Ascending aorta (tissue), 2 donors: ENCODE measurements around the gene RAD23A. TPM values are rescaled to one million over a fixed set of nuclear protein-coding genes. Genes with fewer than 3 reads are reported as not detected.

Experiments
- DNase-seq, 2 donors: peaks; one replicate each; pipeline ENCODE4 v3.0.0-alpha.2; 2019; ENCODE audit warnings: low spot score in 2 of 2
- H3K27ac ChIP-seq, 2 donors: fragments of 200-600 bp; sonication (generic); one replicate each; pipeline ENCODE4 v1.5.1; 2016 to 2017; ENCODE audit warnings: mild to moderate bottlenecking in 1 of 2
- H3K27me3 ChIP-seq: fragments of 200-600 bp; sonication (generic); one replicate; pipeline ENCODE4 v1.5.1; 2017
- H3K36me3 ChIP-seq, 2 donors: fragments of 200-600 bp; sonication (generic); one replicate each; pipeline ENCODE4 v1.5.1; 2016
- H3K4me1 ChIP-seq, 2 donors: fragments of 200-600 bp; sonication (generic); one replicate each; pipeline ENCODE4 v1.5.1; 2016 to 2017; ENCODE audit warnings: mild to moderate bottlenecking in 1 of 2
- H3K4me3 ChIP-seq, 2 donors: fragments of 200-600 bp; sonication (generic); one replicate each; pipeline ENCODE4 v1.5.1; 2016 to 2017; ENCODE audit warnings: mild to moderate bottlenecking in 1 of 2
- H3K9me3 ChIP-seq, 2 donors: fragments of 200-600 bp; sonication (generic); one replicate each; pipeline ENCODE4 v1.5.1; 2016
- intact Hi-C: fragments of 100-400 bp; cut with DNase I; formaldehyde crosslinking; loops from one replicate; pipeline ENCODE4 v1.15.1; 2023
- total RNA-seq: library from RNA; depleted of rRNA; stranded (reverse); fragments of >200 nt; gene quantifications from one replicate; pipeline ENCODE4 v1.1.0, GENCODE V29; 2016
- TF ChIP-seq, protein P1 (sequence below), 3 experiments: fragments of 200-600 bp in 2 of 3; fragments of 450-650 bp in 1 of 3; sonication (generic) in 2 of 3; IDR thresholded peaks; one replicate each; pipeline ENCODE4 v1.5.1; 2016 to 2019; ENCODE audit warnings: antibody characterized with exemption in 3 of 3, mild to moderate bottlenecking in 1 of 3, moderate library complexity in 1 of 3

RAD23A gene
- total RNA-seq, 1 donor from 2014 or later = 146 TPM

DNA sequence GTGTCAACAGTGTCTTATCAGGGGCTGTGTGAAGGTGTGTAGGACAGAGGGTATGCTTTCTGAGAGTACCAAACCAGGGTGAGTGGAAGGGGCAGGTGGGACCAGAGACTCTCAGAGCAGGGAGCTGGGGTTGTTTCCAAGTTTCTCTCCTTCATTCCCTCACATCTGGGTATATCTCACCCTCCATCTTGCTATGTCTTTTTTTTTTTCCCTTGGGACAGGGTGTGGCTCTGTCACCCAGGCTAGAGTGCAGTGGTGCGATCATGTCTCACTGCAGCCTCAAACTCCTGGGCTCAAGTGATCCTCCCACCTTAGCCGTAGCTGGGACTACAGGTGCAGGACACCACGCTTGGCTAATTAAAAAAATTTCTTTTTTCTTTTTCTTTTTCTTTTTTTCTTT, 34.3 kb downstream of the RAD23A start:
- H3K4me3 ChIP-seq = no peak overlapping the region

DNA sequence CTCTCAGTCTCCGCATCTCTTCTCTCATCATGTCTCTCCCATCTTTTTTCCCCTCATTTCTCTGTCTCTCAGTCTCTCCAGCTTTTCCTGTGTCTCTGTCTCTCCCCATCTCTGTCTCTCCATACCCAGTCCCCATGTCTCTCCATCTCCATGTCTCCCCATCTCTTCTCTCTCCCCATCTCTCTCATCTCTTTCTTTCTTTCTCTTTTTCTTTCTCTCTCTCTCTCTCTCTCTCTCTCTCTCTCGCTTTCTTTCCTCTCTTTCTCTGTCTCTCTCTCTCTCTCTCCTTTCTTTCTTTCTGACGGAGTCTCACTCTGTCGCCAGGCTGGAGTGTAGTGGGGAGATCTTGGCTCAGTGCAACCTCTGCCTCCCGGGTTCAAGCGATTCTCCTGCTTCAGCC, 37.0 kb downstream of the RAD23A start:
- intact Hi-C loops = loop anchor here (1.0 kb wide), 2 partner anchors 79 to 111 kb away; no protein-coding TSS in a partner anchor
- H3K27me3 ChIP-seq = no peaks in the 10 kb centered on the region
- no peaks in the 10 kb centered on the region for H3K9me3 ChIP-seq
- DNase-seq = no peak
- H3K4me3 ChIP-seq = no peak overlapping the region
- TF ChIP-seq, protein P1, sequence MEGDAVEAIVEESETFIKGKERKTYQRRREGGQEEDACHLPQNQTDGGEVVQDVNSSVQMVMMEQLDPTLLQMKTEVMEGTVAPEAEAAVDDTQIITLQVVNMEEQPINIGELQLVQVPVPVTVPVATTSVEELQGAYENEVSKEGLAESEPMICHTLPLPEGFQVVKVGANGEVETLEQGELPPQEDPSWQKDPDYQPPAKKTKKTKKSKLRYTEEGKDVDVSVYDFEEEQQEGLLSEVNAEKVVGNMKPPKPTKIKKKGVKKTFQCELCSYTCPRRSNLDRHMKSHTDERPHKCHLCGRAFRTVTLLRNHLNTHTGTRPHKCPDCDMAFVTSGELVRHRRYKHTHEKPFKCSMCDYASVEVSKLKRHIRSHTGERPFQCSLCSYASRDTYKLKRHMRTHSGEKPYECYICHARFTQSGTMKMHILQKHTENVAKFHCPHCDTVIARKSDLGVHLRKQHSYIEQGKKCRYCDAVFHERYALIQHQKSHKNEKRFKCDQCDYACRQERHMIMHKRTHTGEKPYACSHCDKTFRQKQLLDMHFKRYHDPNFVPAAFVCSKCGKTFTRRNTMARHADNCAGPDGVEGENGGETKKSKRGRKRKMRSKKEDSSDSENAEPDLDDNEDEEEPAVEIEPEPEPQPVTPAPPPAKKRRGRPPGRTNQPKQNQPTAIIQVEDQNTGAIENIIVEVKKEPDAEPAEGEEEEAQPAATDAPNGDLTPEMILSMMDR (IDR thresholded peaks at IDR 0.05) = no peak
- H3K4me1 ChIP-seq = peaks cover 0 to 5% of the 10 kb centered on the region in 2 donors
- no peak overlapping the region for H3K27ac ChIP-seq
- H3K36me3 ChIP-seq = no peaks in the 10 kb centered on the region

More for the DNA sequence above, 34.3 kb downstream of the RAD23A start:
- TF ChIP-seq, protein P1 (IDR thresholded peaks at IDR 0.05) = no peak
- no peak for DNase-seq
- H3K9me3 ChIP-seq = no peaks in the 10 kb centered on the region
- peaks cover 0 to 5% of the 10 kb centered on the region in 2 donors for H3K4me1 ChIP-seq
- no peaks in the 10 kb centered on the region for H3K27me3 ChIP-seq
- intact Hi-C loops = loop anchor here (5.0 kb wide), 1 partner anchor 607 kb away; no protein-coding TSS in a partner anchor
- H3K27ac ChIP-seq = no peak overlapping the region
- no peaks in the 10 kb centered on the region for H3K36me3 ChIP-seq

DNA sequence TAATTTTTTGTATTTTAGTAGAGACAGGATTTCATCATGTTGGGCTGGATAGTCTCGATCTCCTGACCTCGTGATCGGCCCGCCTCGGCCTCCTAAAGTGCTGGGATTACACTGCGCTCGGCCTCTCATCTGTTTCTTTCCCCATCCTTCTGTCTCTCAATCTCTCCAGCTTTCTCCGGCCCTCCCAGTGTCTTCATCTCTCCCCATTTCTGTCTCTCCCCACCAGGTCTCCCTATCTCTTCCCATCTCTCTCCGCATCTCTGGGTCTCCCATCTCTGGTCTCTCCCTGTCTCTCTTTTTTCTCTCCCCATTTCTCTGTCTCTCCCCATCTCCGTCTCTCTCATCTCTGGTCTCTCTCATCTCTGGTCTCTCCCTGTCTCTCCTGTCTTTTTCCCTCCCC, 37.4 kb downstream of the RAD23A start:
- H3K4me1 ChIP-seq = peaks cover 0 to 5% of the 10 kb centered on the region in 2 donors
- H3K27me3 ChIP-seq = no peaks in the 10 kb centered on the region
- TF ChIP-seq, protein P1 (IDR thresholded peaks at IDR 0.05) = no peak
- no peaks in the 10 kb centered on the region for H3K9me3 ChIP-seq
- intact Hi-C loops = loop anchor here (1.0 kb wide), 2 partner anchors 78 to 110 kb away; no protein-coding TSS in a partner anchor
- H3K36me3 ChIP-seq = no peaks in the 10 kb centered on the region
- no peak overlapping the region for H3K27ac ChIP-seq
- H3K4me3 ChIP-seq = peak overlapping the region; percentile 36 to 51
- DNase-seq = no peak

DNA sequence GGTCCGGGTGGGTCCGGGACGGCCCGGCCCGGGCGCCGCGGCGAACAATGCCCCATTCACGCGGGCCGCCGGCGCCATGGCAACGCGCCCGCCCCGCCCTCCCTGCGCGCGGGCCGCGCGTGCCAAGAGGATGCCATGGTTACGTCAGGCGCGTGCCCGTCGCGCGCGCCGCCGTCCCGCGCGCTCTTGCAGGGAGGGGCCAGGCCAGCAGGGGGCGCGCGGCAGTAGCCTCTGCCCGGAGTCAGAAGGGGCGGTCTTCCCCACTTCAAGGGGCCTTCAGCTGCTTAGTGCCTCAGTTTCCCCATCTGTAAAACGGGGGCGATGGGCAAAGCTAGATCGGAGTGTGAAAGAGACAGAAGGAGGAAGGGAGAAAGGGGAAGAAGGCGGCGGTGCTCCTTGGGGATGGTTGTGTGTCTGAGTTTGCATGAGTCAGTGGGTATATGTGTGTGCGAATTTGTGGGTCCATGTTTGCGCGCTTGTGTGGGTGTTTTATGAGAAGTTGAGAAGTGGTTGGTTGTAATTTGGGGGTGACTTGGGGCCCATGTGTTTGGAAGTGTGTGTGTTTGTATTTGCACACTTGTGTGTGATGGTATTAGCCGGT, 38.0 kb downstream of the RAD23A start:
- Histone ChIP-seq H3K36me3 (no peaks in the 10 kb centered on the region), H3K27ac (no peak overlapping the region), H3K27me3 (no peaks in the 10 kb centered on the region), H3K9me3 (no peaks in the 10 kb centered on the region), H3K4me3 (peak overlapping the region; percentile 36 to 51), H3K4me1 (peaks cover 0 to 5% of the 10 kb centered on the region in 2 donors)
- DNase-seq = peak in 1 of 2 donors; percentile 91
- intact Hi-C loops = loop anchor here (1.0 kb wide), 2 partner anchors 78 to 110 kb away; no protein-coding TSS in a partner anchor
- TF ChIP-seq, protein P1 (IDR thresholded peaks at IDR 0.05) = peak; percentile 86 to 99 (median 96)

DNA sequence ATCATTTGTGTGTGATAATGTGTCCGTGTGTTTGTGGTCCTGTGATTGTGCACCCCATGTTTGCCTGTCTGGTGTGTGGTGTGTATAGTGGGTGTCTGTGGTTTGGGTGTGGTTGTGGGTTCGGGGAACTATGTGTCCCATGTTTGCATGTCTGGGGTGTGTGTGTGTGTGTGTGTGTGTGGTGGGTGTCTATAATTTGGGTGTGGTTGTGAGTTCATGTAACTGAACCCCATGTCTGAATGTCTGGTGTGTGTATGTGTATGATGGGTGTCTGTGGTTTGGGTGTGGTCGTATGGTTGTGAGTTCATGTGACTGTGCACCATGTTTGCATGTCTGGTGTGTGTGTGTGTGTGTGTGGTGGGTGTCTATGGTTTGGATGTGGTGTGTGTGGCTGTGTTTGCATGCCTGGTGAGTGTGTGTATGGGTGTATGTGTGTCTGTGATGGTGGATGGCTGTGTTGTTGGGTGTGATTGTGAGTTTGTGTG, 38.5 kb downstream of the RAD23A start:
- no peak overlapping the region for H3K27ac ChIP-seq
- DNase-seq = no peak
- H3K4me1 ChIP-seq = peaks cover 0 to 5% of the 10 kb centered on the region in 2 donors
- TF ChIP-seq, protein P1 (IDR thresholded peaks at IDR 0.05) = no peak
- no peaks in the 10 kb centered on the region for H3K27me3 ChIP-seq
- H3K4me3 ChIP-seq = no peak overlapping the region
- intact Hi-C loops = no loop called here
- no peaks in the 10 kb centered on the region for H3K9me3 ChIP-seq
- H3K36me3 ChIP-seq = no peaks in the 10 kb centered on the region
